GM18508 (cell line): ENCODE data around the gene ACP1.

ENCODE experiments used
- ATAC-seq: cut with Tn5 transposase; IDR thresholded peaks from one replicate; pipeline ENCODE4 v1.9.1; 2021; ENCODE audit warnings: moderate number of reproducible peaks; ENCODE audit not compliant: insufficient read depth, unreplicated experiment

ACP1 gene

GRCh38 chr2:254241-254640 is 10.5 kb upstream of the ACP1 start:
- no peak for ATAC-seq

GRCh38 chr2:255195-255594 is 9.6 kb upstream of the ACP1 start:
- no peak for ATAC-seq

- ATAC-seq = no peak
Observed at GRCh38 chr2:256094-256493, 8.7 kb upstream of the ACP1 start.

- ATAC-seq = no peak
Observed at GRCh38 chr2:257429-257828, 7.3 kb upstream of the ACP1 start.

GRCh38 chr2:257842-258241 is 6.9 kb upstream of the ACP1 start:
- no peak for ATAC-seq

GRCh38 chr2:258933-259332 is 5.8 kb upstream of the ACP1 start:
- no peak for ATAC-seq

GRCh38 chr2:259789-260331 is 4.9 kb upstream of the ACP1 start:
- ATAC-seq = no peak

GRCh38 chr2:260507-261161 is 4.1 kb upstream of the ACP1 start:
- ATAC-seq = no peak

GRCh38 chr2:262117-262516 is 2.6 kb upstream of the ACP1 start:
- ATAC-seq = no peak

- ATAC-seq = no peak
Observed at GRCh38 chr2:263022-263738, 1.6 kb upstream of the ACP1 start.

GRCh38 chr2:263774-264492 is 814 bp upstream of the ACP1 start, which contains the start of gene SH3YL1:
SH3YL1 (minus strand) TSS chr2:264032; CDS start chr2:263984, 48 bp downstream.
- no peak for ATAC-seq

GRCh38 chr2:268323-268722 is 3.6 kb downstream of the ACP1 start:
- no peak for ATAC-seq

- ATAC-seq = no peak
Observed at GRCh38 chr2:269356-270030, 4.7 kb downstream of the ACP1 start.

- no peak for ATAC-seq
Observed at GRCh38 chr2:270861-271260, 6.1 kb downstream of the ACP1 start.

- no peak for ATAC-seq
Observed at GRCh38 chr2:271917-272316, 7.2 kb downstream of the ACP1 start.

- no peak for ATAC-seq
Observed at GRCh38 chr2:273333-273732, 8.6 kb downstream of the ACP1 start.

- ATAC-seq = no peak
Observed at GRCh38 chr2:274503-274902, 9.8 kb downstream of the ACP1 start.

GRCh38 chr2:275466-275865 is 10.7 kb downstream of the ACP1 start:
- ATAC-seq = peak; percentile 87

GRCh38 chr2:278312-278926 is 13.7 kb downstream of the ACP1 start:
- no peak for ATAC-seq

- ATAC-seq = no peak
Observed at GRCh38 chr2:278927-279320, 14.2 kb downstream of the ACP1 start.
